Thoracic aorta (tissue), 2 donors: ENCODE data around the gene JUNB. TPM values are rescaled to one million over a fixed set of nuclear protein-coding genes. Genes with fewer than 3 reads are reported as not detected.

ENCODE experiments used
- ATAC-seq: fragments of 150-250 bp; one replicate; pipeline ENCODE4 v1.8.0; 2017; ENCODE audit warnings: low read depth; ENCODE audit not compliant: insufficient number of reproducible peaks, low FRiP score
- DNase-seq: peaks from one replicate; pipeline ENCODE4 v3.0.0-alpha.2; 2020; ENCODE audit warnings: low spot score
- H3K27ac ChIP-seq, 2 donors: fragments of 200-600 bp; sonication (generic); 1 replicate in 1 of 2; 2 replicates in 1 of 2; pipeline ENCODE4 v1.5.1; 2016; ENCODE audit warnings: mild to moderate bottlenecking in 2 of 2, moderate library complexity in 2 of 2
- H3K27me3 ChIP-seq: fragments of 200-600 bp; sonication (generic); replicated peaks from 2 replicates; pipeline ENCODE4 v1.6.0; 2016; ENCODE audit warnings: mild to moderate bottlenecking; ENCODE audit not compliant: insufficient read depth
- H3K36me3 ChIP-seq: fragments of 200-600 bp; sonication (generic); one replicate; pipeline ENCODE4 v1.5.1; 2016
- H3K4me1 ChIP-seq, 2 donors: fragments of 200-600 bp; sonication (generic); 1 replicate in 1 of 2; 2 replicates in 1 of 2; pipeline versions ENCODE4 v1.5.1 to v1.6.0; 2016; ENCODE audit warnings: low read depth in 2 of 2, mild to moderate bottlenecking in 1 of 2; ENCODE audit not compliant: control insufficient read depth in 1 of 2
- H3K4me3 ChIP-seq: fragments of 200-600 bp; sonication (generic); 2 replicates; pipeline ENCODE4 v1.5.1; 2016; ENCODE audit warnings: mild to moderate bottlenecking
- H3K9me3 ChIP-seq: fragments of 200-600 bp; sonication (generic); 2 replicates; pipeline ENCODE4 v1.5.1; 2016
- total RNA-seq, 2 donors: library from RNA; depleted of rRNA; stranded (reverse); fragments of >200 nt; gene quantifications; one replicate each; pipeline versions ENCODE4 v1.1.0 to v1.2.3, GENCODE V29; 2016
- TF ChIP-seq, protein P1 (sequence below): fragments of 200-600 bp; sonication (generic); IDR thresholded peaks from one replicate; pipeline ENCODE4 v1.5.1; 2019; ENCODE audit warnings: antibody characterized with exemption

Gene JUNB
- total RNA-seq, 2 donors from 2014 or later = 698 to 2,087 TPM

DNA sequence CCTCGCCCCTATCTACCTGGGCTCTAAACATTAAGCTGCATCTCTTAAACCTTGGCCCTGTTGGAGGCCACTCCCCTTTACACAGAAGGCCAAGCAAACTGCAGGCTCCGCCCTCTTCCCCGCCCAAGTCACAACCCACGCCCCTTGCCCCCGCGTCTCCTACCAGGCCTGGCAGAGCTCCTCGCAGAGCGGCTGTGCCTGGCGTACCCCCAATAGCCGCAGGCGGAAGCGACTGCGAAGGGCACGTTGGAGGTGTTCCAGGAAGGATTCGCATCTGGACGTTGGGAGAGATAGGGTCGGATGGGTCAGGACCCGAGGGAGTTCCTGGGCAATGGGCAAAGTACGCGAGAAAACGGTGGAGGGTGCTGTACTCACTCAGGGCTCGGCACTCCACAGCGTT is 37.2 kb downstream of the JUNB start:
- Histone ChIP-seq H3K27ac (no peak overlapping the region), H3K36me3 (no peaks in the 10 kb centered on the region), H3K4me1 (peaks cover 0 to 3% of the 10 kb centered on the region in 2 donors), H3K27me3 (peaks cover 13% of the 10 kb centered on the region), H3K4me3 (no peak overlapping the region), H3K9me3 (no peaks in the 10 kb centered on the region)
- DNase-seq (no peak), ATAC-seq (no peak)
- TF ChIP-seq, protein P1, sequence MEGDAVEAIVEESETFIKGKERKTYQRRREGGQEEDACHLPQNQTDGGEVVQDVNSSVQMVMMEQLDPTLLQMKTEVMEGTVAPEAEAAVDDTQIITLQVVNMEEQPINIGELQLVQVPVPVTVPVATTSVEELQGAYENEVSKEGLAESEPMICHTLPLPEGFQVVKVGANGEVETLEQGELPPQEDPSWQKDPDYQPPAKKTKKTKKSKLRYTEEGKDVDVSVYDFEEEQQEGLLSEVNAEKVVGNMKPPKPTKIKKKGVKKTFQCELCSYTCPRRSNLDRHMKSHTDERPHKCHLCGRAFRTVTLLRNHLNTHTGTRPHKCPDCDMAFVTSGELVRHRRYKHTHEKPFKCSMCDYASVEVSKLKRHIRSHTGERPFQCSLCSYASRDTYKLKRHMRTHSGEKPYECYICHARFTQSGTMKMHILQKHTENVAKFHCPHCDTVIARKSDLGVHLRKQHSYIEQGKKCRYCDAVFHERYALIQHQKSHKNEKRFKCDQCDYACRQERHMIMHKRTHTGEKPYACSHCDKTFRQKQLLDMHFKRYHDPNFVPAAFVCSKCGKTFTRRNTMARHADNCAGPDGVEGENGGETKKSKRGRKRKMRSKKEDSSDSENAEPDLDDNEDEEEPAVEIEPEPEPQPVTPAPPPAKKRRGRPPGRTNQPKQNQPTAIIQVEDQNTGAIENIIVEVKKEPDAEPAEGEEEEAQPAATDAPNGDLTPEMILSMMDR = no peak

DNA sequence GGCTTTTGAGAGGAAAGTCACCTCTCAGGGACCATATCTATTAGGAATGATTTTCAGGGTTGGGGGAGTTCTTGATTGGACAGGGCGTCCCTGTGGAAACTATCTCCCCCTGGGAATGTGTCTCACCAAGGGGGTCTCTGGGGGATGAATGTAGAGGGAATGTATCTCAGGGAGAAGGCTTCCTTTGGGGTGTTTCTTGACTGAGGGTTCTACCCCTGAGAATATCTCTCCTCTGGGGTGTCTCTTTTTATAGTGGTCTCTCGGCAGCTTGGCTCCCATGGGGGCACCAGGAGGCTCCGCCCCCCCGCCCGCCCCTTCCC is 42.1 kb downstream of the JUNB start:
- TF ChIP-seq, protein P1 = no peak
- Histone ChIP-seq H3K4me3 (no peak overlapping the region), H3K36me3 (no peaks in the 10 kb centered on the region), H3K27ac (no peak overlapping the region), H3K9me3 (no peaks in the 10 kb centered on the region), H3K27me3 (peaks cover 45% of the 10 kb centered on the region), H3K4me1 (peaks cover 2 to 9% of the 10 kb centered on the region in 2 donors)
- DNase-seq (no peak), ATAC-seq (no peak)

DNA sequence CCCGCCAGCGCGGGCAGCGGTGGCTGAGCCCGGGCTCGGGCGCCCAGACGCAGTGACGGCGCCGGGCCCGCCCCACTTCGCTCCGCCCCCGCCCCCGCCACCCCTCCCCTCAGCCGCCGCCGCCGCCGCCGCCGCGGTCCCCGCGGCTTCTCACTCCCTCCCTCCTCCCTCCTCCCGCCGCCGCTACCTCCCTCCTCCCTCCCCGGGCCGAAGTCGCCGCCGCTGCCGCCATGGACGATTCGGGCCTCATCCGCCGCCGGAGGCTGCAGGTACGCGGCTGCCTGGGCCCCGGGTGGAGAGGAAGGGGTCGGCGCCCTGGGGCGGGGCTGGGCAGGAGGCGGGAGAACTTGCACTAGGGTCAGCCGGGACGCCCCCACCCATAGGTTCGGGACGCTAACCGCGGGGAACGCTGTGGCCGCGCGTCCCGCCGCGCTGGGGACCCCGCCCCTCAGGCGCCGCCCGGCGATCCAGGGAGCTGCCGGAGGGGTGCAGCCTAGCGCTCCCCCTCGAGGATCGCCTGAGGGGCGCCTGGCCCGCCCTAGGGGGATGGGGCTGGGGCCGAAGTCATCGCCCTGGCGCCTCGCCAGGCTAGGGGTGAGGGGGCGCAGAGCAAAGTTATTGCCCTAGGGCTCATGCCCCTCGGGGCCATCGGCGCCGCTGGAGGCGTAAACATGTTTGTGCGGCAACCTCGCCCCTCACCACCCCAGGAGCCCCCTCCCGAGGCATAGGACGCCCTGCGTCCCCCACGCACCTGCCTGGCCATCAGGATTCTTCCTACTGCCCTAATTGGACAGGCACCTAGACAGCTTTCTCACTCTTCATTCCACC is 42.7 kb downstream of the JUNB start:
- DNase-seq (no peak), ATAC-seq (no peak)
- Histone ChIP-seq H3K27me3 (peaks cover 42% of the 10 kb centered on the region), H3K9me3 (no peaks in the 10 kb centered on the region), H3K4me3 (peak overlapping the region; percentile 57), H3K4me1 (peaks cover 5 to 15% of the 10 kb centered on the region in 2 donors), H3K36me3 (no peaks in the 10 kb centered on the region), H3K27ac (peak overlapping the region in 1 of 2 donors; percentile 28)
- TF ChIP-seq, protein P1 = no peak

DNA sequence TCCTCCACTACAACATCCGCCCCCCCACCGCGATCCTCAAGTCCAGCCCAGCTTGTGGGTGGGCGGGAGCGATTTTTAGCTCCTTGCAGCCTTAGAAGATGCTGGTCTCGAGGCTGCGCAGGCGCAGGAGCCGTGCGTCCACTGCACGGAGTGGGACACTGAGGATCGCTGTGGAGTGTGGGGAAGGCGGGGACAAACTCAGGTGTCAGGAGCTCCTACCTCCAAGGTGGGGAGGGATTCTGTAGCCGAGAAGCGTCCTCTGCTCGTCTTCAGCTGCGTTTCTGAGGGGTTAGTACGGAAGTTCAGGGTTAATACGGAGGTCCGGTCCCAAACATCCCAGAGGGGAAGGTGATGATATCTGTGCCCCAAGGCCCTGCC is 43.3 kb downstream of the JUNB start, which contains the start of gene RTBDN:
Gene RTBDN (minus strand): TSS at position 14 of the 378 bp plus-strand sequence. CDS start 4,600 bp downstream, outside the sequence.
- Histone ChIP-seq H3K4me1 (peaks cover 5 to 15% of the 10 kb centered on the region in 2 donors), H3K9me3 (no peaks in the 10 kb centered on the region), H3K27ac (peak within 1 kb of the TSS in 1 of 2 donors; percentile 28), H3K36me3 (no peaks in the 10 kb centered on the region), H3K27me3 (peaks cover 46% of the 10 kb centered on the region), H3K4me3 (peak within 1 kb of the TSS; percentile 57)
- no peak for DNase-seq
- no peak for ATAC-seq
- TF ChIP-seq, protein P1 = no peak

DNA sequence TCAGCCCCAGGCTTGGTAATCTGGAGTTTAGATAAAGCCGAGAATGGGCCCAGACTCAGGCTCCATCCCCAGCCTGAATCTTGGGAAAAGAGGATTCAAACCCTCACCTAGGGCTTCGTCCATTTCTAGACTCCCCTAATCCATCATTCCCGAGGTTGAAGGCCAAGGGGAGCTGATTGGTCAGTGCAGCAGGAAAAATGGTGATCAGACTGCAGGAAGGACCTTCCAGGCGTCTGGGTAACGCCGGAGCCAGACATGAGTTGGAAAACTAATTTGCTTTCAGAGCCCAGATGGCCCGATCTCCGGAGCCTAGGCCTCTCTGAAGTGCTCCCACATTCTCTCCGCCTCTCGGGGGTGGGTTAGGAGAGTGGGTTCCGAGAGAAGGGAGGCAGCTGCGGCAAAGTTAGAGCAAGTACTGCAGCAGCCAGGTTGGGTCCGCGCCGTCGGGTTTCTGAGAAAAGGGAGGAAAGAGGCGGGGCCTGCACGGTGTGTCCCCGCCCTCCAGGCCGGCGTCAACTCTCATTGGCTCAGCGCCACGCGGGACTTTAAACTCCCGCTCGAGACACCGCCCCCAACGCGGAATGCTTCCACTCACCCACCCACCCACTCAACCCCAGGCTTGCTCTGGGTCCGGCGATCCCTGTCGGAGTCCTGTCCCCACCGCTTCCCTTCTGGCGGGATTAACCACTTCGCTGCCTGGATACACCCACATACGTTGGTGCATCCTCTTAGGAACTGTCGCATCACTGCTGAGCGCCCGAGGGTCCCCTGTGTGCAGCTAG is 43.9 kb downstream of the JUNB start:
- no peaks in the 10 kb centered on the region for H3K9me3 ChIP-seq
- H3K27ac ChIP-seq = no peak overlapping the region
- DNase-seq = no peak
- no peak for ATAC-seq
- peaks cover 5 to 15% of the 10 kb centered on the region in 2 donors for H3K4me1 ChIP-seq
- H3K36me3 ChIP-seq = no peaks in the 10 kb centered on the region
- TF ChIP-seq, protein P1 = no peak
- H3K27me3 ChIP-seq = peaks cover 46% of the 10 kb centered on the region
- no peak overlapping the region for H3K4me3 ChIP-seq
